Measurements from ENCODE around the gene SCP2. TPM values are rescaled to one million over a fixed set of nuclear protein-coding genes. Genes with fewer than 3 reads are reported as not detected.

SCP2 gene
- total RNA-seq, 1 donor from 2014 or later, result 26.3 TPM

GRCh38 chr1:52899445-52899894 is 27.6 kb upstream of the SCP2 start:
- Histone ChIP-seq H3K36me3 (peaks cover 4 to 37% of the 10 kb centered on the region in 2 donors), H3K4me3 (no peak overlapping the region), H3K27me3 (no peaks in the 10 kb centered on the region), H3K27ac (no peak overlapping the region), H3K4me1 (no peaks in the 10 kb centered on the region), H3K9me3 (no peaks in the 10 kb centered on the region)
- no peak for TF ChIP-seq CTCF (IDR thresholded peaks at IDR 0.05)
- intact Hi-C loops (cut with DNase I), result no loop called here
- no peak for DNase-seq (ENCODE audit: low spot score in 2 of 2)

- no peak overlapping the region for H3K4me3 ChIP-seq
- no peaks in the 10 kb centered on the region for H3K9me3 ChIP-seq
- intact Hi-C loops (cut with DNase I), result no loop called here
- H3K4me1 ChIP-seq, result peaks cover 0 to 3% of the 10 kb centered on the region in 2 donors
- no peak for DNase-seq (ENCODE audit: low spot score in 2 of 2)
- H3K27me3 ChIP-seq, result no peaks in the 10 kb centered on the region
- H3K36me3 ChIP-seq, result peaks cover 10 to 36% of the 10 kb centered on the region in 2 donors
- no peak overlapping the region for H3K27ac ChIP-seq
- TF ChIP-seq CTCF (IDR thresholded peaks at IDR 0.05), result no peak
These were observed 26.7 kb upstream of the SCP2 start for GRCh38 chr1:52900402-52900801.

- Histone ChIP-seq H3K27ac (no peak overlapping the region), H3K4me1 (peaks cover 0 to 7% of the 10 kb centered on the region in 2 donors), H3K4me3 (no peak overlapping the region), H3K27me3 (no peaks in the 10 kb centered on the region), H3K9me3 (no peaks in the 10 kb centered on the region), H3K36me3 (peaks cover 10 to 27% of the 10 kb centered on the region in 2 donors)
- no peak for TF ChIP-seq CTCF (IDR thresholded peaks at IDR 0.05)
- DNase-seq (ENCODE audit: low spot score in 2 of 2), result no peak
- intact Hi-C loops (cut with DNase I), result no loop called here
These were observed 25.7 kb upstream of the SCP2 start for GRCh38 chr1:52901384-52901783.

- no peak for TF ChIP-seq CTCF (IDR thresholded peaks at IDR 0.05)
- intact Hi-C loops (cut with DNase I), result no loop called here
- no peak overlapping the region for H3K4me3 ChIP-seq
These were observed 22.7 kb upstream of the SCP2 start for GRCh38 chr1:52904208-52904926.

GRCh38 chr1:52904927-52905698 is 22.0 kb upstream of the SCP2 start:
- Histone ChIP-seq H3K27ac (peak overlapping the region; percentile 55 to 64), H3K36me3 (peaks cover 6 to 20% of the 10 kb centered on the region in 2 donors), H3K4me1 (peaks cover 0 to 7% of the 10 kb centered on the region in 2 donors), H3K27me3 (no peaks in the 10 kb centered on the region), H3K9me3 (no peaks in the 10 kb centered on the region), H3K4me3 (no peak overlapping the region)
- intact Hi-C loops (cut with DNase I), result no loop called here
- DNase-seq (ENCODE audit: low spot score in 2 of 2), result no peak
- TF ChIP-seq CTCF (IDR thresholded peaks at IDR 0.05), result peak in 2 of 3 experiments; percentile 11 to 16

More at GRCh38 chr1:52904208-52904926, 22.7 kb upstream of the SCP2 start:
- DNase-seq (ENCODE audit: low spot score in 2 of 2), result no peak
- peaks cover 6 to 20% of the 10 kb centered on the region in 2 donors for H3K36me3 ChIP-seq
- peak overlapping the region in 1 of 2 donors; percentile 64 for H3K27ac ChIP-seq
- peaks cover 0 to 7% of the 10 kb centered on the region in 2 donors for H3K4me1 ChIP-seq
- H3K27me3 ChIP-seq, result no peaks in the 10 kb centered on the region
- no peaks in the 10 kb centered on the region for H3K9me3 ChIP-seq
